Mucosa of descending colon (tissue), 3 donors: ENCODE results near the gene FADS1. TPM values are rescaled to one million over a fixed set of nuclear protein-coding genes. Genes with fewer than 3 reads are reported as not detected.

ENCODE experiments used
- ATAC-seq: fragments of 200-7000 bp; cut with Tn5 transposase; one replicate; pipeline ENCODE4 v1.9.1; 2020; ENCODE audit warnings: mild to moderate bottlenecking, moderate library complexity
- DNase-seq, 3 donors: peaks; one replicate each; pipeline ENCODE4 v3.0.0-alpha.2; 2020
- H3K36me3 ChIP-seq: fragments of 200-600 bp; one replicate; pipeline ENCODE4 v1.8.0; 2021; ENCODE audit warnings: low read depth, mild to moderate bottlenecking
- H3K4me1 ChIP-seq: fragments of 200-600 bp; one replicate; pipeline ENCODE4 v1.8.0; 2021; ENCODE audit warnings: low read depth, mild to moderate bottlenecking
- H3K4me3 ChIP-seq: fragments of 200-600 bp; one replicate; pipeline ENCODE4 v1.8.0; 2021; ENCODE audit warnings: mild to moderate bottlenecking
- H3K9me3 ChIP-seq: fragments of 200-600 bp; one replicate; pipeline ENCODE4 v1.8.0; 2021; ENCODE audit warnings: mild to moderate bottlenecking
- intact Hi-C, 2 donors: fragments of 100-400 bp; cut with DNase I in 1 of 2; cut with micrococcal nuclease in 1 of 2; formaldehyde crosslinking; loops; one replicate each; pipeline versions ENCODE4 v1.11.0 to v1.11.1; 2022; cut with DNase I, micrococcal nuclease
- total RNA-seq, 3 donors: library from RNA; stranded (reverse); fragmentation: NEBNext Ultra II Directional in 2 of 3; extraction: Animal tissue kit (Norgen Biotek cat#: 25700) in 2 of 3; gene quantifications; one replicate each; pipeline versions ENCODE4 v1.2.1 to v1.2.4, GENCODE V29; 2021 to 2023
- TF ChIP-seq, protein P1 (sequence below): fragments of 200-600 bp; IDR thresholded peaks from one replicate; pipeline ENCODE4 v1.8.0; 2022; ENCODE audit warnings: antibody characterized with exemption, mild to moderate bottlenecking
- donor health status: DM: no; HTN: no; CAD: no; lungs with moderate emphysema.
- donor health status: DM: no; HTN: no; CAD: no.
- donor health status: DM: no; HTN: yes; CAD: no.

The FADS1 gene
- total RNA-seq, 3 donors from 2014 or later = 2.8 to 17.3 (median 7.3) TPM

GRCh38 chr11:61832754-61833153, 16.0 kb upstream of the FADS1 start:
- peaks cover 4% of the 10 kb centered on the region for H3K4me1 ChIP-seq
- no peak for ATAC-seq
- intact Hi-C loops = no loop called here

GRCh38 chr11:61832207-61832606, 15.4 kb upstream of the FADS1 start:
- ATAC-seq (no peak), DNase-seq (no peak)
- H3K4me3 ChIP-seq = no peak overlapping the region
- intact Hi-C loops = no loop called here
- H3K4me1 ChIP-seq = peaks cover 9% of the 10 kb centered on the region
- TF ChIP-seq, protein P1, sequence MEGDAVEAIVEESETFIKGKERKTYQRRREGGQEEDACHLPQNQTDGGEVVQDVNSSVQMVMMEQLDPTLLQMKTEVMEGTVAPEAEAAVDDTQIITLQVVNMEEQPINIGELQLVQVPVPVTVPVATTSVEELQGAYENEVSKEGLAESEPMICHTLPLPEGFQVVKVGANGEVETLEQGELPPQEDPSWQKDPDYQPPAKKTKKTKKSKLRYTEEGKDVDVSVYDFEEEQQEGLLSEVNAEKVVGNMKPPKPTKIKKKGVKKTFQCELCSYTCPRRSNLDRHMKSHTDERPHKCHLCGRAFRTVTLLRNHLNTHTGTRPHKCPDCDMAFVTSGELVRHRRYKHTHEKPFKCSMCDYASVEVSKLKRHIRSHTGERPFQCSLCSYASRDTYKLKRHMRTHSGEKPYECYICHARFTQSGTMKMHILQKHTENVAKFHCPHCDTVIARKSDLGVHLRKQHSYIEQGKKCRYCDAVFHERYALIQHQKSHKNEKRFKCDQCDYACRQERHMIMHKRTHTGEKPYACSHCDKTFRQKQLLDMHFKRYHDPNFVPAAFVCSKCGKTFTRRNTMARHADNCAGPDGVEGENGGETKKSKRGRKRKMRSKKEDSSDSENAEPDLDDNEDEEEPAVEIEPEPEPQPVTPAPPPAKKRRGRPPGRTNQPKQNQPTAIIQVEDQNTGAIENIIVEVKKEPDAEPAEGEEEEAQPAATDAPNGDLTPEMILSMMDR = no peak
- H3K36me3 ChIP-seq = no peaks in the 10 kb centered on the region
- H3K9me3 ChIP-seq = no peaks in the 10 kb centered on the region

More at GRCh38 chr11:61832754-61833153, 16.0 kb upstream of the FADS1 start:
- Histone ChIP-seq H3K9me3 (no peaks in the 10 kb centered on the region), H3K36me3 (no peaks in the 10 kb centered on the region), H3K4me3 (no peak overlapping the region)
- TF ChIP-seq, protein P1 = no peak
- DNase-seq = no peak

DNA sequence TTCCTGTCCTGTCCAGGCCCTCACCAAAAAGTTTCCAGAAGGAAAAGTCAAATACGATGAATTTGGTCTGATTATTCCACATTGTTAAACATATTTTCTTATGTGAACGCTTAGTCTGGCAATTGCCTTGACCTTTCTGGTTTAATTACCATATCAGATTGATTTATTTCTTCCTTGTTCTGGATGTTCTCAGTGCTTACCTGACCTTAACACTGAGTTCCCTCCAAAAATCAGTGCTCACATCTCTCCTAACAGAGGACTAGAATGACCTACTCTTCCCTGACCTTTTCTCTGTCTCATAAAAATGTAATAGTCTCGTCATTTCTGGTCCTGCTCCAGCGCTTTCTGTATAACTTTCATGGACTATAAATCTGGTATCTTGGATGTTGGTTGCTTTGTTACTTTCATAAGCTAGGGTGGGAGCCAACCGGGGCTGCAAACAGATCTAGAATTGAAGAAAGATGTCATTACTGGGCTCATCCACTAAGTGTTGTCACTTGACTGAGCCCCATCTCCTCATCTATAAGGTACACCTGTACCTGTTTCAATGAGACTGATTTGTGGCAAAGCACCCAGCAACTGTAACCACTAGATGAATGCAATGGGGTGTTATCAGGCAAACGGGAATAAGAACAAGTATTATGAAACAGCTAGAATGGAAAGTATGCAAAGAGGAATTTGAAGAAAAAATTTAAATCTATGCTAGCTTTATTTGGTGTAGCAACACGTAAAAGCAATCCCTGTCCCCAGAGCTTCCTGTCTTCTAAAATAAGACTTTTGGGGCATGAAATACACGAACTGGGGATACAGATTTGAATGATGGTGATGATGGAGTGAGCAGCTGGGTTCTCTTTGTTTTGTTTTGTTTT, 13.7 kb upstream of the FADS1 start:
- Histone ChIP-seq H3K36me3 (no peaks in the 10 kb centered on the region), H3K4me1 (peaks cover 9% of the 10 kb centered on the region), H3K4me3 (no peak overlapping the region), H3K9me3 (no peaks in the 10 kb centered on the region)
- intact Hi-C loops = no loop called here
- no peak for DNase-seq
- ATAC-seq = no peak
- TF ChIP-seq, protein P1 = no peak

GRCh38 chr11:61829806-61830205, 13.0 kb upstream of the FADS1 start:
- TF ChIP-seq, protein P1 = no peak
- Histone ChIP-seq H3K4me3 (no peak overlapping the region), H3K4me1 (peaks cover 9% of the 10 kb centered on the region), H3K9me3 (no peaks in the 10 kb centered on the region), H3K36me3 (no peaks in the 10 kb centered on the region)
- ATAC-seq (no peak), DNase-seq (no peak)
- intact Hi-C loops = no loop called here

DNA sequence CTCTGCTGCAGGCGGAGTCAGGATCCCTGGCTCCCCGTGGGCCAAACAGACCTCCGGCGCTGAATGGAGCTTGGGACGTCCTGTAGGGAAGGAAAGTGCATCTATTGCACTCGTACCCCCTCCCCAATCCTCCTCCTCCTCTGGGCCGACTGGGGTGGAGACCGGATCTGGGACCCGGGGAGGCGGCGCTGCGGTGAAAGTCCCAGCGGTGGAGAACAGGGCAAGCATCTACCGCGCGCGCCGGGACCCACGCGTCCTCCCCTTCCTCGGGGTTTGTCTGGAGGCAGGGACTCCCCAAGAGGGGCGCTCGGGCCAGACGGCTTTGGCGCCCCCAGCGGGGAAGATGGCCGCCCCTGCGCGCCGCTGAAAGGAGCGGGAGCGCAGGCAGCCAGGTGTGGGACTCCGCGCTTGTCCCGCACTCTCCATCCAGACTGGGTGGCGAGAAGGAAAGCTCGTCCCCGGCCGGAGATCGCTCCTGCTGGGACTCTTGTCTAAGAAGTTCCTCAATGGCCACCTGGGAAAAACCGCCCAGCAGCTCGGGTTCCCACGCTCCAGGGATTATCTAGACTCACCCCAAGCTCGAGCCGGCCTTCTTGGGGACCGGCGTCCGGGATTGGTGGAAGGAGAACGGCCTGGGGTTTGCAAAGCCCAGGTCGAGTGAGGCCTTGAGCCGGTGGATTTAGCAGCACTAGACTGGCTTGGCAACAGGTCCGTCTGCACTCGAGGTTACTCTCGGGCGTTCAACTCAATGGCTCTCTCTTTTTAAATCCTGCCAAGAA, 12.0 kb upstream of the FADS1 start:
- intact Hi-C loops = no loop called here
- Histone ChIP-seq H3K36me3 (no peaks in the 10 kb centered on the region), H3K4me1 (peaks cover 9% of the 10 kb centered on the region), H3K4me3 (no peak overlapping the region), H3K9me3 (no peaks in the 10 kb centered on the region)
- no peak for DNase-seq
- TF ChIP-seq, protein P1 = no peak
- peak; percentile 23 for ATAC-seq
